ENCODE data around the gene ANKRD44. TPM values are rescaled to one million over a fixed set of nuclear protein-coding genes. Genes with fewer than 3 reads are reported as not detected.

ANKRD44 gene
- total and polyA plus RNA-seq, 8 donors = 23.2 to 52.6 (median 29.8) TPM

GRCh38 chr2:197001921-197002320 lies 308.7 kb downstream of the ANKRD44 start:
- DNase-seq = no peak
- Histone ChIP-seq H3K27ac (no peak overlapping the region), H3K4me3 (no peak overlapping the region), H3K36me3 (peaks cover 0 to 71% of the 10 kb centered on the region in 2 donors), H3K27me3 (no peaks in the 10 kb centered on the region), H3K4me1 (no peaks in the 10 kb centered on the region), H3K9me3 (no peaks in the 10 kb centered on the region)
- no peak for TF ChIP-seq CTCF (IDR thresholded peaks at IDR 0.05)
- no peak for ATAC-seq
- intact Hi-C loops (cut with DNase I) = no loop called here

GRCh38 chr2:196995757-196996314 lies 314.7 kb downstream of the ANKRD44 start:
- Histone ChIP-seq H3K27ac (no peak overlapping the region), H3K27me3 (no peaks in the 10 kb centered on the region), H3K36me3 (peaks cover 0 to 85% of the 10 kb centered on the region in 2 donors), H3K9me3 (no peaks in the 10 kb centered on the region), H3K4me1 (no peaks in the 10 kb centered on the region), H3K4me3 (no peak overlapping the region)
- TF ChIP-seq CTCF (IDR thresholded peaks at IDR 0.05) = no peak
- DNase-seq (no peak), ATAC-seq (no peak)
- intact Hi-C loops (cut with DNase I) = no loop called here

- Histone ChIP-seq H3K27ac (no peak overlapping the region), H3K27me3 (no peaks in the 10 kb centered on the region), H3K36me3 (peaks cover 0 to 78% of the 10 kb centered on the region in 2 donors), H3K4me3 (no peak overlapping the region), H3K9me3 (no peaks in the 10 kb centered on the region), H3K4me1 (peaks cover 0 to 7% of the 10 kb centered on the region in 2 donors)
- DNase-seq = no peak
- intact Hi-C loops (cut with DNase I) = no loop called here
- ATAC-seq = no peak
- no peak for TF ChIP-seq CTCF (IDR thresholded peaks at IDR 0.05)
Observed at GRCh38 chr2:196994764-196995163, 315.8 kb downstream of the ANKRD44 start.

GRCh38 chr2:196993617-196994016 lies 317.0 kb downstream of the ANKRD44 start:
- Histone ChIP-seq H3K9me3 (no peaks in the 10 kb centered on the region), H3K4me3 (no peak overlapping the region), H3K36me3 (peaks cover 0 to 67% of the 10 kb centered on the region in 2 donors), H3K27ac (no peak overlapping the region), H3K4me1 (peaks cover 0 to 18% of the 10 kb centered on the region in 2 donors), H3K27me3 (no peaks in the 10 kb centered on the region)
- no peak for DNase-seq
- intact Hi-C loops (cut with DNase I) = no loop called here
- no peak for TF ChIP-seq CTCF (IDR thresholded peaks at IDR 0.05)
- no peak for ATAC-seq

- intact Hi-C loops (cut with DNase I) = no loop called here
- no peaks in the 10 kb centered on the region for H3K27me3 ChIP-seq
- peaks cover 0 to 56% of the 10 kb centered on the region in 2 donors for H3K36me3 ChIP-seq
- H3K4me3 ChIP-seq = no peak overlapping the region
- ATAC-seq (no peak), DNase-seq (no peak)
- H3K27ac ChIP-seq = no peak overlapping the region
- peaks cover 0 to 30% of the 10 kb centered on the region in 2 donors for H3K4me1 ChIP-seq
- no peak for TF ChIP-seq CTCF (IDR thresholded peaks at IDR 0.05)
- H3K9me3 ChIP-seq = no peaks in the 10 kb centered on the region
Observed at GRCh38 chr2:196992466-196992865, 318.1 kb downstream of the ANKRD44 start.

Data from left lung (tissue), 10 donors.